CD8-positive, alpha-beta memory T cell (primary cell): ENCODE data around the gene RGS8. TPM values are rescaled to one million over a fixed set of nuclear protein-coding genes. Genes with fewer than 3 reads are reported as not detected.

Source experiments
- CTCF ChIA-PET: fragments of 350-600 bp; sonication (Branson Sonifier 250); formaldehyde crosslinking; loops from one replicate; lab custom pipeline; 2021; ENCODE audit warnings: antibody characterized with exemption; lab: Charles Lee
- POLR2A ChIA-PET: fragments of 350-600 bp; sonication (Branson Sonifier 250); formaldehyde crosslinking; loops from one replicate; lab custom pipeline; 2021; ENCODE audit warnings: antibody characterized with exemption; lab: Charles Lee
- DNase-seq, 5 donors: peaks; one replicate each; pipeline versions ENCODE4 v3.0.0 to v3.0.0-alpha.2; 2020 to 2022; ENCODE audit warnings: mixed read lengths in 1 of 5
- H3K27ac ChIP-seq: one replicate; pipeline ENCODE4 v1.7.0; 2013; ENCODE audit warnings: low read depth, mild to moderate bottlenecking, low read length, moderate library complexity
- H3K27me3 ChIP-seq: 2 replicates; pipeline ENCODE4 v1.7.0; 2013; ENCODE audit warnings: low read length, mild to moderate bottlenecking; ENCODE audit not compliant: insufficient read depth, poor library complexity, severe bottlenecking
- H3K36me3 ChIP-seq: 2 replicates; pipeline ENCODE4 v1.7.0; 2013; ENCODE audit warnings: mild to moderate bottlenecking, low read length, moderate library complexity; ENCODE audit not compliant: insufficient read depth
- H3K4me1 ChIP-seq: 2 replicates; pipeline ENCODE4 v1.7.0; 2013; ENCODE audit warnings: mild to moderate bottlenecking, low read length, moderate library complexity; ENCODE audit not compliant: insufficient read depth
- H3K4me3 ChIP-seq: 2 replicates; pipeline ENCODE4 v1.7.0; 2013; ENCODE audit warnings: mild to moderate bottlenecking, low read length
- H3K9me3 ChIP-seq: 2 replicates; pipeline ENCODE4 v1.7.0; 2013; ENCODE audit warnings: mild to moderate bottlenecking, low read length
- H3K27ac Mint-ChIP-seq, 8 donors: one replicate each; pipeline ENCODE4 v1.8.0; 2020 to 2021; ENCODE audit warnings: mixed read lengths in 8 of 8, mild to moderate bottlenecking in 6 of 8, inconsistent platforms in 3 of 8, moderate library complexity in 3 of 8
- H3K27me3 Mint-ChIP-seq, 2 donors: one replicate each; pipeline ENCODE4 v1.8.0; 2020 to 2021; ENCODE audit warnings: mixed read lengths in 2 of 2, mild to moderate bottlenecking in 1 of 2, moderate library complexity in 1 of 2
- H3K36me3 Mint-ChIP-seq, 3 donors: one replicate each; pipeline ENCODE4 v1.8.0; 2020 to 2021; ENCODE audit warnings: mixed read lengths in 3 of 3, inconsistent platforms in 1 of 3, mild to moderate bottlenecking in 1 of 3
- H3K4me1 Mint-ChIP-seq, 3 donors: one replicate each; pipeline ENCODE4 v1.8.0; 2020 to 2021; ENCODE audit warnings: mixed read lengths in 3 of 3, inconsistent platforms in 1 of 3, mild to moderate bottlenecking in 1 of 3
- H3K4me3 Mint-ChIP-seq, 7 donors: one replicate each; pipeline ENCODE4 v1.8.0; 2020 to 2021; ENCODE audit warnings: mixed read lengths in 7 of 7, mild to moderate bottlenecking in 6 of 7, moderate library complexity in 4 of 7, inconsistent platforms in 2 of 7
- H3K9me3 Mint-ChIP-seq, 5 donors: one replicate each; pipeline ENCODE4 v1.8.0; 2020 to 2022; ENCODE audit warnings: mixed read lengths in 5 of 5, mild to moderate bottlenecking in 3 of 5, moderate library complexity in 2 of 5, inconsistent platforms in 1 of 5
- polyA plus RNA-seq: library from polyadenylated mRNA; unstranded; fragments of 300-500 nt; fragmentation: Illumina TruSeq; gene quantifications from one replicate; pipeline ENCODE4 v1.2.3, GENCODE V29; 2021
- total RNA-seq, 2 experiments: library from RNA; stranded (reverse); gene quantifications; one replicate each; pipeline ENCODE4 v1.2.3, GENCODE V29; 2021

Gene RGS8
- total and polyA plus RNA-seq, 3 experiments from 2014 or later, result not detected

DNA sequence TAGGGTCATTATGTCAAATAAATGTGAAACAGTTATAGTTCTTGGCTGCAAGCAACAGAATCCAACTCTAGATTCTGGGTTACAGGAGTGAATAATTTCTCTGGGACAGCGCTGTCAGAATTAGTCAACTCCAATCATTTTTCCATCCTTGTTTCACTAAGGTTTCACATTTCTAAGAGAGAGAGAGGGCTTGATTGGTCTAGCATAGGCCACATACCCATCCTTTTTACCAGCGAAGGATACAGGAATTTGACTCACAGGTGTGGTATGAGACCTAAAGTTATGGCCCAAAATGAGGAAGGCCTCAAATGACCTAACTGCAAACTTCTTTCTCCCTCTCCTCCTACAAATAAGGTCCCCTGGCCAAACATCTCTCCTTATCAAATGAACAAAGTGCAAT lies 25.5 kb upstream of the RGS8 start:
- no peaks in the 10 kb centered on the region for H3K27me3 ChIP-seq
- peaks cover 0 to 5% of the 10 kb centered on the region in 2 donors for H3K27me3 Mint-ChIP-seq
- H3K27ac ChIP-seq, result no peak overlapping the region
- ChIA-PET CTCF (no interaction called here), POLR2A (no interaction called here)
- no peaks in the 10 kb centered on the region for H3K36me3 Mint-ChIP-seq
- no peak overlapping the region for H3K27ac Mint-ChIP-seq
- H3K9me3 ChIP-seq, result no peaks in the 10 kb centered on the region
- H3K4me3 Mint-ChIP-seq, result no peak overlapping the region
- no peaks in the 10 kb centered on the region for H3K9me3 Mint-ChIP-seq
- DNase-seq, result no peak
- no peaks in the 10 kb centered on the region for H3K4me1 ChIP-seq
- no peaks in the 10 kb centered on the region for H3K36me3 ChIP-seq
- no peak overlapping the region for H3K4me3 ChIP-seq
- H3K4me1 Mint-ChIP-seq, result no peaks in the 10 kb centered on the region

DNA sequence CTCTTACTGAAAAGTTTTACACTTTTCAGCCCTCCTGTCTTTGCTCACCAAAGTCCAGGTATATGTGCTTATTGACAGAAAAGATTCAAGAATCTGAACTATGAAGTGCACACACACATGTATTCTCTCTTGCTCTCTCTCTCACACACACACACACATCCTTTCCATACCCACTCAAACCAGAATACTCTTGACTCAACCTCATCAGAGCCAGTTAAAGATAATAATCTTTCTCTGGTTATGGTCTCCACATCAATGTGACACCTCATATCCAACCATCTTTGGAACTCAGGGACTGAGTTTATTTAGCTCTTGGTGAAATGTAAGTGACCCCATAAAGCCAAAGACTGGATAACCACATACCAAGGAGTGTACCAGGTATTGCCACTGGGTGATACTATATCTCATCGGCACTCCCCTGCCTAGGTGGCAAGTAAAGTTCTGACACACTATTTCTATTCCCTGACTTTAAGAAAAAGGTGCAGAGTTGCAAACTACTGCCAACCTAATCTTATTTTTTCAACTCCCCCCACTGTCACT lies 24.9 kb upstream of the RGS8 start:
- Mint-ChIP-seq H3K36me3 (no peaks in the 10 kb centered on the region), H3K4me3 (no peak overlapping the region), H3K4me1 (no peaks in the 10 kb centered on the region), H3K9me3 (no peaks in the 10 kb centered on the region), H3K27ac (no peak overlapping the region), H3K27me3 (peaks cover 0 to 5% of the 10 kb centered on the region in 2 donors)
- Histone ChIP-seq H3K4me1 (no peaks in the 10 kb centered on the region), H3K4me3 (no peak overlapping the region), H3K27ac (no peak overlapping the region), H3K36me3 (no peaks in the 10 kb centered on the region), H3K27me3 (no peaks in the 10 kb centered on the region), H3K9me3 (no peaks in the 10 kb centered on the region)
- ChIA-PET CTCF (no interaction called here), POLR2A (no interaction called here)
- DNase-seq, result no peak

DNA sequence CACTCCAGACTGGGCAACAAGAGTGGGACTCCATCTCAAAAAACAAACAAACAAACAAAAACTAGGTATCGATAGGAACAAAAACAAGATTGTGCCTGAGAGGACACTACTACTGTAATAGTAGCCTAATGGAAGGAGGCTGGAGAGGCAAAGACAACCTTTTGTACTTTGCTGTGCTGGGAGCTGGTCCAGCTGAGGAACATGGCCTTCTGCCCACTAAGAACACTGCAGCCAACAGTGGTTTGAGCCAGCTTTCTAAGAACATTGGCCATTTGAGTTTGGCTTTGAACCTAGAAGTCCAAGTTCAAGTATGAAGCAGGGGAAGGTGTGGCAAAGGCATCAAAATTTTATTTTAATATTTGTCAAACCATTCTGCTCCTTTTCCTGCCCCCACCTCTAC lies 22.7 kb upstream of the RGS8 start:
- Histone ChIP-seq H3K36me3 (no peaks in the 10 kb centered on the region), H3K27ac (no peak overlapping the region), H3K9me3 (no peaks in the 10 kb centered on the region), H3K4me1 (no peaks in the 10 kb centered on the region), H3K4me3 (no peak overlapping the region), H3K27me3 (no peaks in the 10 kb centered on the region)
- POLR2A ChIA-PET, result no interaction called here
- Mint-ChIP-seq H3K27ac (no peak overlapping the region), H3K36me3 (no peaks in the 10 kb centered on the region), H3K4me3 (no peak overlapping the region), H3K9me3 (no peaks in the 10 kb centered on the region), H3K27me3 (peaks cover 0 to 2% of the 10 kb centered on the region in 2 donors), H3K4me1 (no peaks in the 10 kb centered on the region)
- CTCF ChIA-PET, result no interaction called here
- no peak for DNase-seq

DNA sequence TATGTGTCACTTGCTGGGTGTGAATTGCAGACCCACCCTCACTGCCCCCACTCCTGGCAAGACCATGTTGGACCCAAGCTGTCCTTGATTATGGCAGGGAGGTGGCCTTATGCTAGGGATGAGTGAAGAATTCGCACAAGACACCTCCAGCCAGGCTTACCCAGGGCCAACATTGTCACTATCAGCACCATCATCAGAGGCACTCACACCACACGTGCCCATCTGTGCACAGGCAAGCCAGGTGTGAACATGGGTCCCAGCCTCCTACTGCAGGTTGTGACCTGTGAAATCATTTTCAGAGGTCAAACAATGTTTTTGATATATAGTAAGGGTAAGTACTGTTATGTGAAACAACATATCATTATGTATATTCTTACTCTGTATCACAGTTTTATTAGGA lies 20.3 kb upstream of the RGS8 start:
- no peaks in the 10 kb centered on the region for H3K4me1 Mint-ChIP-seq
- no peak overlapping the region for H3K4me3 Mint-ChIP-seq
- peaks cover 2 to 4% of the 10 kb centered on the region in 2 donors for H3K27me3 Mint-ChIP-seq
- H3K27me3 ChIP-seq, result peaks cover 2% of the 10 kb centered on the region
- POLR2A ChIA-PET, result no interaction called here
- H3K9me3 Mint-ChIP-seq, result no peaks in the 10 kb centered on the region
- no peak for DNase-seq
- H3K4me1 ChIP-seq, result no peaks in the 10 kb centered on the region
- H3K27ac Mint-ChIP-seq, result no peak overlapping the region
- no peak overlapping the region for H3K27ac ChIP-seq
- H3K9me3 ChIP-seq, result no peaks in the 10 kb centered on the region
- no peak overlapping the region for H3K4me3 ChIP-seq
- no peaks in the 10 kb centered on the region for H3K36me3 ChIP-seq
- CTCF ChIA-PET, result no interaction called here
- H3K36me3 Mint-ChIP-seq, result no peaks in the 10 kb centered on the region

DNA sequence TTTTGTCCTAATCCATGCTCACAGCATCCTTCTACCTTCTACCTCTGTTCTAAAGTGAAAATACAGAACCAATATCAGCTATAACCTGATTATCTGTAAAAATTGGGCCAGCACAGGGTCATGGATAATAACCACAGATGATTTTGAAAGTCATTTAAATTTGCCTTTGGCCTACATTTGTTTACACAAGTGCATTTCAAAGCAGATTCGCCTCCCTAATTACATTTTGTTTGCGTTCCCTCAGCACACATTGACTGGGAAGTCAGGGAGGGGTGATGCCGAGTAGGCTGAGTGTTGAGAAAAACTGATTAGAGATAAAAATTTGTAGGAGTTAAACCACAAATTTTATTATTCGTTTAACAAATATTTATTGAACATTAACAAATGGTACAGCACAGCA lies 19.2 kb upstream of the RGS8 start:
- Mint-ChIP-seq H3K4me1 (no peaks in the 10 kb centered on the region), H3K36me3 (no peaks in the 10 kb centered on the region), H3K4me3 (no peak overlapping the region), H3K27ac (no peak overlapping the region), H3K27me3 (peaks cover 9 to 13% of the 10 kb centered on the region in 2 donors), H3K9me3 (no peaks in the 10 kb centered on the region)
- no peaks in the 10 kb centered on the region for H3K4me1 ChIP-seq
- H3K4me3 ChIP-seq, result no peak overlapping the region
- no peak for DNase-seq
- ChIA-PET POLR2A (no interaction called here), CTCF (no interaction called here)
- H3K36me3 ChIP-seq, result no peaks in the 10 kb centered on the region
- H3K27me3 ChIP-seq, result peaks cover 6% of the 10 kb centered on the region
- H3K9me3 ChIP-seq, result no peaks in the 10 kb centered on the region
- no peak overlapping the region for H3K27ac ChIP-seq

DNA sequence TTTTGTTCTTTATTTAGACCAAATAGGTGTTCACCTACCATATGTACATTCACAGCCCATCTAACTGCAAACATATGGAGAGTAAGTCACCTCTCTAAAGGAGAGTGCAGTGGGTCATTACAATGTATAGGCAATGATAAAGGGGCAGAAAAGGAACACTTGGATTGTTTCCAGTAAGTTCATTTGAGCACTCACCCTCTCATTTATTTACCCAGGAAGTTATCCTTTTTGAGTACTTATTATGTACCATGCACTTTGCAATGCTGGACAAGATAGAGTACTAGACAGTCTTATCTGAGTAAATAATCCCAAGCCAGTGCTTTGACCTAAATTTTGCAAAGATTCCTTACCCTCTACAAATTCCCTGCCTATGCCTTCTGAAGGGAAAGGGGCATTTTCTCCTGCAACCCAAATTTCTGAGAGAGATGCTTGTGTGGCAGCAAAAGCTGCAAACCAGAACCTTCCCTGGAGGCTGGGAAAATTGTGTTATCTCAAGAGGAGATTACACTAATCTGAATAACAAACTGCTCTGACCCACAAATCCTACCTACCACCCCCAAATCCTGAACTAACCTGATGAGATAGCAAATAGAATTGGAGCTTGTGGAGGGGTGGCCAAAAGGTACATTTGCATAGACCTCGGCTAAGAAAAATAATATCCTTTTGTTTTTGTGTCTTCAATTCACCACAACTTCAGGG lies 18.6 kb upstream of the RGS8 start:
- Histone ChIP-seq H3K4me3 (no peak overlapping the region), H3K27me3 (peaks cover 6% of the 10 kb centered on the region), H3K27ac (no peak overlapping the region), H3K9me3 (no peaks in the 10 kb centered on the region), H3K36me3 (no peaks in the 10 kb centered on the region), H3K4me1 (no peaks in the 10 kb centered on the region)
- peaks cover 9 to 18% of the 10 kb centered on the region in 2 donors for H3K27me3 Mint-ChIP-seq
- no peak overlapping the region for H3K4me3 Mint-ChIP-seq
- ChIA-PET POLR2A (no interaction called here), CTCF (no interaction called here)
- no peaks in the 10 kb centered on the region for H3K4me1 Mint-ChIP-seq
- no peak overlapping the region for H3K27ac Mint-ChIP-seq
- no peak for DNase-seq
- H3K36me3 Mint-ChIP-seq, result no peaks in the 10 kb centered on the region
- no peaks in the 10 kb centered on the region for H3K9me3 Mint-ChIP-seq

DNA sequence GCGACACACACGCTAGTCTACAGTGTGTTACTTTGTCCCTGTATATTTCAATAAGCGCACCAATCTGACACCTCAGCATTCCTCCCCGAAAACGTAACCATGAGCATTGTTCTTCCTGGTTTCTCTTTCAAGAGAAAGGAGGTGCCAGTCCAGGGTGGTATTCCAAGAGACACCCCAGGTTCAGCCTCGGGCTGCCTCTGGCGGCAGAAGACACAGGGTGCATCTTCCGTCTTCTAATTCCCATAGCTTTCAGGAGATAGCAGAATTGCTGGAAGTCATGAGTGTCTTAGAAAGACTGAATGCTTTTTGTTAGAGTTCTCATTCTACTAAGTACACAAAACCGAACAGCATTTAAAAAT lies 15.9 kb upstream of the RGS8 start:
- Histone ChIP-seq H3K27me3 (peaks cover 6% of the 10 kb centered on the region), H3K36me3 (no peaks in the 10 kb centered on the region), H3K4me1 (no peaks in the 10 kb centered on the region), H3K9me3 (no peaks in the 10 kb centered on the region), H3K4me3 (no peak overlapping the region), H3K27ac (no peak overlapping the region)
- Mint-ChIP-seq H3K4me1 (no peaks in the 10 kb centered on the region), H3K27ac (no peak overlapping the region), H3K9me3 (no peaks in the 10 kb centered on the region), H3K4me3 (no peak overlapping the region), H3K36me3 (no peaks in the 10 kb centered on the region), H3K27me3 (peaks cover 7 to 18% of the 10 kb centered on the region in 2 donors)
- DNase-seq, result no peak
- ChIA-PET CTCF (no interaction called here), POLR2A (no interaction called here)

DNA sequence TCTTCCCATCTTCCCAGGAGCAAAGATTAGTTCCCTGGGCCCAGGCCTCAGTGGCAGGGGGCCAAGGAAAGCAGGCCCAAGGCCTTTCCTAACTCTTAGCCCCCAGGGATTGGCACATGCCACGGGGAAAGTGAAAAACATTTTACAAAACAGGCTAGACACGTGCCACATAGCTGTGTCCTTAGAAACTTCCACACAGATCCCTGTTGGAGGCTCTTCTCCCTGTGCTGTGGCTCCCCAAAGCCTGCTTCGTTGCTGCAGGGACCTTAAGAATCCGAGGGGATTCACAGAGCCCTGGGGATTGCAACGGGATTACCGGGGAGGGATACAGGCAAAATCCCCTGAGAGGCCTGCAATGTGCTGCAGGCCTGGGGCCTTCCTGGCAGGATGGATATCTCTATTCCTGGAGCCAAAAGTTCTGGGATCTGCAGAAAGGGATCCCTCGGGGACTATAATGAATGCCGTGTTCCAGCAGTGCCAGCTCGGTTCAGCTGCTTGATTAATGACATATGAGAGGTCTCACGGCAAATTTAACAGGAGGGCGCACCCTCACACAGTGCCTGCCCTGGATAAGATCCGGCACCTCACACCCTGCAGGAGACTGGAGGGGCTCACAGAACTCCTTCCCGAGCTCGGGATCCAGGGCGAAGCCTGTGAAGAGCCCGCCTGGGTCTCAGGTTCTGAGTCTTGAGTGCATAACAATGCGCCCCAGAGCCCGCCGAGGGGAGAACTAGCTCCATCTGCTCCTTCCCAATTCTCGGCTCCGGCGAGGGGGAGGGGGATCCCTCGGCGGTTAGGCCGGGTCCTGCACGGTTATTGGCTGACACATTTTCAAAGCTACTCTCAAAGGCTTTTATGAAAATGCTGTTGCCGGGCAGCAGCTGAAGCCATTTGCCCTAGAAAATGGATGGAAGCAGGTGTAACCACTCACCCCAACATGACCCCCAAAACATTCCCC lies 15.3 kb upstream of the RGS8 start:
- Histone ChIP-seq H3K4me3 (no peak overlapping the region), H3K4me1 (no peaks in the 10 kb centered on the region), H3K9me3 (no peaks in the 10 kb centered on the region), H3K27me3 (peaks cover 6% of the 10 kb centered on the region), H3K27ac (no peak overlapping the region), H3K36me3 (no peaks in the 10 kb centered on the region)
- Mint-ChIP-seq H3K9me3 (no peaks in the 10 kb centered on the region), H3K4me1 (no peaks in the 10 kb centered on the region), H3K4me3 (no peak overlapping the region), H3K27ac (no peak overlapping the region), H3K27me3 (peaks cover 7 to 18% of the 10 kb centered on the region in 2 donors), H3K36me3 (no peaks in the 10 kb centered on the region)
- ChIA-PET CTCF (no interaction called here), POLR2A (no interaction called here)
- DNase-seq, result no peak
